ENCODE results near the gene SECTM1. TPM values are rescaled to one million over a fixed set of nuclear protein-coding genes. Genes with fewer than 3 reads are reported as not detected.

Gene SECTM1
- total RNA-seq, 2 donors from 2014 or later, result not detected

DNA sequence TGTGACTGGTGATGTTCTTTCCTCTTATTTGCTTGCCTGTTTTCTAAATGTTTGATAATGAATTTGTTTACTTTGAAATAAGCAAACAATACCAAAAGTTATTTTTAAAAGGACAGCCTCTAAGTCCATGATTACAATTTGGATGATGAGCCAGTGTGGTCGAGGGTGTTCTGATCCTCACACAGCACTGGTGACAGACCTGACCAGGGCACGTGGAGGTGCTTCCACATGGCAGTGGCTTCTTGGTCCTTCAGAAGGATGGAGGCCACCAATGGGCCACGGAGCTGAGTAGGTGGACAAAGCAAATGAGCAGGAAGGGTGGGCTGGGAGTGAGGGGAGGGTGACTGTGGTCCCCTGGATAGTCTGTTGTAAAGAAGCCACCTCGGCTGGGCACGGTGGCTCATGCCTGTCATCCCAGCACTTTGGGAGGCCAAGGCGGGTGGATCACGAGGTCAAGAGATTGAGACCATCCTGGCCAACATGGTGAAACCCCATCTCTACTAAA lies 21.3 kb upstream of the SECTM1 start:
- Histone ChIP-seq H3K36me3 (ENCODE audit: control insufficient read depth, insufficient read depth, low read length) (no peaks in the 10 kb centered on the region), H3K27ac (ENCODE audit: low read depth, low read length) (no peak overlapping the region), H3K9me3 (ENCODE audit: control insufficient read depth, low read length) (no peaks in the 10 kb centered on the region), H3K4me1 (ENCODE audit: control insufficient read depth, insufficient read depth, low read length) (no peaks in the 10 kb centered on the region), H3K9ac (ENCODE audit: extremely low read depth, low read length, poor library complexity, severe bottlenecking) (no peak overlapping the region), H3K27me3 (ENCODE audit: control insufficient read depth, insufficient read depth, low read length, poor library complexity, severe bottlenecking) (no peaks in the 10 kb centered on the region), H3K4me3 (ENCODE audit: low read length) (no peak overlapping the region)
- WGBS, 2 experiments (ENCODE audit: insufficient coverage in 1 of 2, insufficient read length in 1 of 2), result 93 to 96% methylated on average over 6 to 7 of the region's 7 CpGs
- DNase-seq, result no peak
- no peak overlapping the region for H3K27ac Mint-ChIP-seq
- H3K4me3 Mint-ChIP-seq, result no peak overlapping the region
- no peaks in the 10 kb centered on the region for H3K9me3 Mint-ChIP-seq
- peaks cover 11% of the 10 kb centered on the region for H3K27me3 Mint-ChIP-seq (ENCODE audit: insufficient read depth)
- TF ChIP-seq, protein P1, sequence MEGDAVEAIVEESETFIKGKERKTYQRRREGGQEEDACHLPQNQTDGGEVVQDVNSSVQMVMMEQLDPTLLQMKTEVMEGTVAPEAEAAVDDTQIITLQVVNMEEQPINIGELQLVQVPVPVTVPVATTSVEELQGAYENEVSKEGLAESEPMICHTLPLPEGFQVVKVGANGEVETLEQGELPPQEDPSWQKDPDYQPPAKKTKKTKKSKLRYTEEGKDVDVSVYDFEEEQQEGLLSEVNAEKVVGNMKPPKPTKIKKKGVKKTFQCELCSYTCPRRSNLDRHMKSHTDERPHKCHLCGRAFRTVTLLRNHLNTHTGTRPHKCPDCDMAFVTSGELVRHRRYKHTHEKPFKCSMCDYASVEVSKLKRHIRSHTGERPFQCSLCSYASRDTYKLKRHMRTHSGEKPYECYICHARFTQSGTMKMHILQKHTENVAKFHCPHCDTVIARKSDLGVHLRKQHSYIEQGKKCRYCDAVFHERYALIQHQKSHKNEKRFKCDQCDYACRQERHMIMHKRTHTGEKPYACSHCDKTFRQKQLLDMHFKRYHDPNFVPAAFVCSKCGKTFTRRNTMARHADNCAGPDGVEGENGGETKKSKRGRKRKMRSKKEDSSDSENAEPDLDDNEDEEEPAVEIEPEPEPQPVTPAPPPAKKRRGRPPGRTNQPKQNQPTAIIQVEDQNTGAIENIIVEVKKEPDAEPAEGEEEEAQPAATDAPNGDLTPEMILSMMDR (conservative IDR thresholded peaks at IDR 0.05), result no peak
- no peaks in the 10 kb centered on the region for H3K36me3 Mint-ChIP-seq (ENCODE audit: low read depth)
- H3K4me1 Mint-ChIP-seq, result peaks cover 2% of the 10 kb centered on the region

DNA sequence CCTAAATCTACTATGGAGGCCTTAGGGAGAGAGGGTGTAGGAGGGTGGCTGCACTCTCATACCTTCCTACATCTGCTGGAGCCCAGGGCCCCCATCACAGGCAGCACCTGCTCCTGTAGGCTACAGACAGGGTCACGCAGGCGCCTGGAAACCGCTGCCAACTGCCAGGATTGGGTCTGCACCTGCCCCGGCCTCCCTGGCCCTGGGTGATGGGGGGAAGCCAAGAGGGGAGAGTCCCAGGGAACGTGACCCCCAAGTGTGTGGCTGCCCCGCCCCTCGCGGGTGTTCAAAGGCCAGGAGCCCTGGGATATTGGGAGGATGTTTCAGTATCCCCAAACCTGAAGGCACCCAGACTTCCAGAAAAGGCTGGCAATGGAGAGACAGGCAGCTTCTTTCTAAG lies 19.9 kb upstream of the SECTM1 start:
- H3K9me3 ChIP-seq (ENCODE audit: control insufficient read depth, low read length), result no peaks in the 10 kb centered on the region
- Mint-ChIP-seq H3K27ac (no peak overlapping the region), H3K27me3 (ENCODE audit: insufficient read depth) (peaks cover 8% of the 10 kb centered on the region), H3K9me3 (no peaks in the 10 kb centered on the region), H3K36me3 (ENCODE audit: low read depth) (no peaks in the 10 kb centered on the region), H3K4me3 (no peak overlapping the region), H3K4me1 (peaks cover 9% of the 10 kb centered on the region)
- no peaks in the 10 kb centered on the region for H3K4me1 ChIP-seq (ENCODE audit: control insufficient read depth, insufficient read depth, low read length)
- H3K9ac ChIP-seq (ENCODE audit: extremely low read depth, low read length, poor library complexity, severe bottlenecking), result no peak overlapping the region
- no peak for DNase-seq
- H3K27me3 ChIP-seq (ENCODE audit: control insufficient read depth, insufficient read depth, low read length, poor library complexity, severe bottlenecking), result no peaks in the 10 kb centered on the region
- H3K36me3 ChIP-seq (ENCODE audit: control insufficient read depth, insufficient read depth, low read length), result no peaks in the 10 kb centered on the region
- TF ChIP-seq, protein P1 (conservative IDR thresholded peaks at IDR 0.05), result no peak
- 91 to 94% methylated on average over 3 to 8 of the region's 8 CpGs for WGBS, 2 experiments (ENCODE audit: insufficient coverage in 1 of 2, insufficient read length in 1 of 2)
- H3K4me3 ChIP-seq (ENCODE audit: low read length), result no peak overlapping the region
- H3K27ac ChIP-seq (ENCODE audit: low read depth, low read length), result no peak overlapping the region

DNA sequence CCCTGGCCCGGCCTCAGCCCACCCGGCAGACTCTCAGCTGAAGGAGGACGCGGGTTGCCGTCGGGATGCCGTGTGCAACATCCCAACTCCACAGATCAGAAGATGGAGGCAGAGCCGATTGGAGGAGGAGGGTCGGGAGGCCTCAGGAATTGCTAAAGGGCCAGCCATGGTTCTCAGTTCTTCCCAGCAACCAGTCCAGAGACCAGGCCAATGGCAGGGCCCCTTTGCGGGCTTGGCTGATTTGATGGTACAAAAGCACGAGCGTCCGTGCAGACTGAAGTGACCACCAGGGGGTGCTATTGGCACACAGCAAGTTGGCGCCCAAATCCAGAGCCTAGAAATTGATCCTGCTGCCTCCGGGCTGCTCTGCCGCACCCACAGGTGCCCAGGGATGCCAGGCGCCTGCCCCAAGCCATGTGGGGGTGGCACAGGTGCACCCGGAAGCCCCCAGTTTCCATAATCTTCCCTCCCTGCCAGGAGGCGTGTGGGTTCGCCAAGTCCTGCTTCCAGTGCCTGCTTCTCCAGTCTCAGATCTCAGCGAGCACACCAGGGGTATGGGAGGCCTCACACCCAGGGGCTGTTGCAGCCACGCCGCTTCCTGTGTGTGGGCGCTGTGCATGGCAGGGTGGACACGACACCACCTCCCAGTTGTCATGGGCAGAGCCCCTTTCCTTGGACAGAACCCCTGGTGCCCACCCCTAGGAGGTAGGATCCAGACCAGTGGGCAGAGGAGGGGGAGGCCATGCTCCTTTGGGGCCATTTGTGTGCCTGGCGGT lies 18.3 kb upstream of the SECTM1 start:
- Mint-ChIP-seq H3K4me3 (no peak overlapping the region), H3K9me3 (no peaks in the 10 kb centered on the region), H3K4me1 (peaks cover 8% of the 10 kb centered on the region), H3K27ac (no peak overlapping the region), H3K27me3 (ENCODE audit: insufficient read depth) (peaks cover 8% of the 10 kb centered on the region), H3K36me3 (ENCODE audit: low read depth) (no peaks in the 10 kb centered on the region)
- Histone ChIP-seq H3K4me3 (ENCODE audit: low read length) (no peak overlapping the region), H3K4me1 (ENCODE audit: control insufficient read depth, insufficient read depth, low read length) (no peaks in the 10 kb centered on the region), H3K9ac (ENCODE audit: extremely low read depth, low read length, poor library complexity, severe bottlenecking) (no peak overlapping the region), H3K9me3 (ENCODE audit: control insufficient read depth, low read length) (no peaks in the 10 kb centered on the region), H3K36me3 (ENCODE audit: control insufficient read depth, insufficient read depth, low read length) (no peaks in the 10 kb centered on the region), H3K27me3 (ENCODE audit: control insufficient read depth, insufficient read depth, low read length, poor library complexity, severe bottlenecking) (no peaks in the 10 kb centered on the region), H3K27ac (ENCODE audit: low read depth, low read length) (no peak overlapping the region)
- DNase-seq, result peak; percentile 99
- WGBS, 2 experiments (ENCODE audit: insufficient coverage in 1 of 2, insufficient read length in 1 of 2), result 50 to 64% methylated on average over 17 to 26 of the region's 26 CpGs
- TF ChIP-seq, protein P1 (conservative IDR thresholded peaks at IDR 0.05), result peak; percentile 97
